Nephron progenitor cell (in vitro differentiated cells): ENCODE measurements around the gene ZNF354C.

Experiments used
- DNase-seq: peaks from one replicate; pipeline ENCODE4 v3.0.0; 2021
- H3K27ac Mint-ChIP-seq: 2 replicates; pipeline ENCODE4 v1.8.0; 2021; ENCODE audit warnings: mild to moderate bottlenecking, moderate library complexity, mixed read lengths
- H3K27me3 Mint-ChIP-seq: 2 replicates; pipeline ENCODE4 v1.8.0; 2021; ENCODE audit warnings: mild to moderate bottlenecking, low read depth, mixed read lengths; ENCODE audit not compliant: poor library complexity
- H3K36me3 Mint-ChIP-seq: 2 replicates; pipeline ENCODE4 v1.8.0; 2021; ENCODE audit warnings: low read depth, mixed read lengths
- H3K4me1 Mint-ChIP-seq: 2 replicates; pipeline ENCODE4 v1.8.0; 2021; ENCODE audit warnings: mixed read lengths
- H3K4me3 Mint-ChIP-seq: 2 replicates; pipeline ENCODE4 v1.8.0; 2021; ENCODE audit warnings: mild to moderate bottlenecking, moderate library complexity, mixed read lengths
- H3K9me3 Mint-ChIP-seq: 2 replicates; pipeline ENCODE4 v1.8.0; 2021; ENCODE audit warnings: mild to moderate bottlenecking, moderate library complexity, mixed read lengths
- CTCF ChIP-seq: fragments of 200-600 bp; sonication (generic); IDR thresholded peaks from 2 replicates; pipeline ENCODE4 v1.5.0; 2021; ENCODE audit warnings: antibody characterized with exemption

ZNF354C gene

GRCh38 chr5:179128041-179128365, 67.8 kb downstream of the ZNF354C start:
- Mint-ChIP-seq H3K36me3 (peaks cover 39% of the 10 kb centered on the region), H3K27ac (no peak overlapping the region), H3K4me1 (no peaks in the 10 kb centered on the region), H3K9me3 (peaks cover 73% of the 10 kb centered on the region), H3K27me3 (peaks cover 6% of the 10 kb centered on the region), H3K4me3 (no peak overlapping the region)
- no peak for TF ChIP-seq CTCF
- DNase-seq, result no peak

GRCh38 chr5:179128976-179129375, 68.8 kb downstream of the ZNF354C start:
- no peak for DNase-seq
- peaks cover 43% of the 10 kb centered on the region for H3K36me3 Mint-ChIP-seq
- no peak overlapping the region for H3K27ac Mint-ChIP-seq
- H3K27me3 Mint-ChIP-seq, result peaks cover 6% of the 10 kb centered on the region
- H3K9me3 Mint-ChIP-seq, result peaks cover 67% of the 10 kb centered on the region
- H3K4me1 Mint-ChIP-seq, result no peaks in the 10 kb centered on the region
- no peak for TF ChIP-seq CTCF
- H3K4me3 Mint-ChIP-seq, result no peak overlapping the region

- Mint-ChIP-seq H3K36me3 (peaks cover 45% of the 10 kb centered on the region), H3K27me3 (peaks cover 6% of the 10 kb centered on the region), H3K9me3 (peaks cover 67% of the 10 kb centered on the region), H3K4me3 (no peak overlapping the region), H3K27ac (no peak overlapping the region), H3K4me1 (no peaks in the 10 kb centered on the region)
- no peak for TF ChIP-seq CTCF
- DNase-seq, result no peak
These were observed 69.5 kb downstream of the ZNF354C start for GRCh38 chr5:179129607-179130071.

GRCh38 chr5:179130101-179130681, 70.0 kb downstream of the ZNF354C start:
- Mint-ChIP-seq H3K4me3 (no peak overlapping the region), H3K36me3 (peaks cover 45% of the 10 kb centered on the region), H3K4me1 (no peaks in the 10 kb centered on the region), H3K9me3 (peaks cover 68% of the 10 kb centered on the region), H3K27ac (no peak overlapping the region), H3K27me3 (peaks cover 6% of the 10 kb centered on the region)
- TF ChIP-seq CTCF, result no peak
- no peak for DNase-seq

- H3K9me3 Mint-ChIP-seq, result peaks cover 63% of the 10 kb centered on the region
- DNase-seq, result no peak
- H3K4me3 Mint-ChIP-seq, result no peak overlapping the region
- no peak overlapping the region for H3K27ac Mint-ChIP-seq
- peaks cover 40% of the 10 kb centered on the region for H3K36me3 Mint-ChIP-seq
- H3K27me3 Mint-ChIP-seq, result peaks cover 6% of the 10 kb centered on the region
- TF ChIP-seq CTCF, result no peak
- H3K4me1 Mint-ChIP-seq, result no peaks in the 10 kb centered on the region
These were observed 71.2 kb downstream of the ZNF354C start for GRCh38 chr5:179131321-179131835.

- Mint-ChIP-seq H3K27ac (no peak overlapping the region), H3K9me3 (peaks cover 57% of the 10 kb centered on the region), H3K27me3 (peaks cover 6% of the 10 kb centered on the region), H3K36me3 (peaks cover 34% of the 10 kb centered on the region), H3K4me1 (no peaks in the 10 kb centered on the region), H3K4me3 (no peak overlapping the region)
- no peak for DNase-seq
- TF ChIP-seq CTCF, result no peak
These were observed 71.9 kb downstream of the ZNF354C start for GRCh38 chr5:179131886-179132585.
